ENCODE measurements around the gene CT55. TPM values are rescaled to one million over a fixed set of nuclear protein-coding genes. Genes with fewer than 3 reads are reported as not detected.
"Not testable (repeated sequence)": the region's sequence is repeated elsewhere in the genome, so short reads cannot be mapped to it uniquely, and the experiment has no call there.

The CT55 gene
- total RNA-seq, 1 experiment from 2014 or later: not detected

- H3K9me3 Mint-ChIP-seq; H2BK12ac ChIP-seq (ENCODE audit: insufficient read length, low read depth, low read length); H2BK5ac ChIP-seq (ENCODE audit: insufficient read length, low read length); H3K79me2 ChIP-seq (ENCODE audit: insufficient read depth, low read length); H4K20me1 ChIP-seq (ENCODE audit: control insufficient read depth, insufficient read depth, insufficient read length); H2BK20ac ChIP-seq (ENCODE audit: low read depth, low read length, poor library complexity, severe bottlenecking); H3K4me3 Mint-ChIP-seq; DNase-seq; H3K9ac ChIP-seq (ENCODE audit: extremely low read depth, insufficient read length, low read length); H3K36me3 Mint-ChIP-seq (ENCODE audit: insufficient read depth in 1 of 3, low read depth in 3 of 3); H4K8ac ChIP-seq (replicated peaks; ENCODE audit: insufficient read length, low read depth, low read length); H3T11ph ChIP-seq (ENCODE audit: low read length); H2AK5ac ChIP-seq (ENCODE audit: insufficient read length, low read length); H2BK15ac ChIP-seq (ENCODE audit: low read depth, low read length); H3K79me1 ChIP-seq (ENCODE audit: insufficient read depth, low read depth, low read length, poor library complexity, severe bottlenecking); H3K4me2 ChIP-seq (ENCODE audit: insufficient read depth, insufficient read length, low read length); H3K4me1 Mint-ChIP-seq; H3K4ac ChIP-seq (ENCODE audit: low read depth, low read length); H2BK120ac ChIP-seq (ENCODE audit: low read depth, low read length, poor library complexity, severe bottlenecking); H3K4me1 ChIP-seq (ENCODE audit: insufficient read depth, low read length); H3K23ac ChIP-seq (ENCODE audit: insufficient read length, low read depth, low read length); H3K9me3 ChIP-seq (ENCODE audit: control insufficient read depth, low read depth, low read length); H3K23me2 ChIP-seq (ENCODE audit: insufficient read length, low read depth, low read length, poor library complexity, severe bottlenecking); H4K91ac ChIP-seq (ENCODE audit: insufficient read length, low read depth, low read length); H4K5ac ChIP-seq (ENCODE audit: insufficient read length, low read depth, low read length); H3K56ac ChIP-seq (ENCODE audit: insufficient read length, low read depth, low read length); H3K27ac Mint-ChIP-seq; H3K27me3 Mint-ChIP-seq (ENCODE audit: low read depth); H3K14ac ChIP-seq (ENCODE audit: insufficient read depth, low read length); H3K27me3 ChIP-seq (ENCODE audit: insufficient read depth, low read length); H2AFZ ChIP-seq (ENCODE audit: low read length); H3K27ac ChIP-seq (ENCODE audit: insufficient read length, low read depth, low read length); H3K18ac ChIP-seq (ENCODE audit: insufficient read length, low read depth, low read length): not testable (repeated sequence)
- no CpG with 5 or more reads among the region's 6 CpGs for WGBS (ENCODE audit: extremely low coverage, insufficient read length, low lambda C conversion rate)
These were observed 45.1 kb downstream of the CT55 start for GRCh38 chrX:135126145-135126544.

GRCh38 chrX:135120056-135120576 is 51.1 kb downstream of the CT55 start, which contains the start of gene ETDB:
TSS of gene ETDB (minus strand) at chrX:135120526. CDS start at chrX:135119261, 1,265 bp downstream.
- H3K56ac ChIP-seq (ENCODE audit: insufficient read length, low read depth, low read length); H2BK15ac ChIP-seq (ENCODE audit: low read depth, low read length); H2BK20ac ChIP-seq (ENCODE audit: low read depth, low read length, poor library complexity, severe bottlenecking); H3K27me3 ChIP-seq (ENCODE audit: insufficient read depth, low read length); H3K4me1 ChIP-seq (ENCODE audit: insufficient read depth, low read length); H3K27ac Mint-ChIP-seq; H3K27ac ChIP-seq (ENCODE audit: insufficient read length, low read depth, low read length); H4K20me1 ChIP-seq (ENCODE audit: control insufficient read depth, insufficient read depth, insufficient read length); H3K4me2 ChIP-seq (ENCODE audit: insufficient read depth, insufficient read length, low read length); H4K91ac ChIP-seq (ENCODE audit: insufficient read length, low read depth, low read length); H3K23me2 ChIP-seq (ENCODE audit: insufficient read length, low read depth, low read length, poor library complexity, severe bottlenecking); H3K14ac ChIP-seq (ENCODE audit: insufficient read depth, low read length); H3T11ph ChIP-seq (ENCODE audit: low read length); H2BK5ac ChIP-seq (ENCODE audit: insufficient read length, low read length); H3K9me3 Mint-ChIP-seq; H3K27me3 Mint-ChIP-seq (ENCODE audit: low read depth); H3K23ac ChIP-seq (ENCODE audit: insufficient read length, low read depth, low read length); H3K18ac ChIP-seq (ENCODE audit: insufficient read length, low read depth, low read length); DNase-seq; H4K5ac ChIP-seq (ENCODE audit: insufficient read length, low read depth, low read length); H2BK12ac ChIP-seq (ENCODE audit: insufficient read length, low read depth, low read length); H4K8ac ChIP-seq (replicated peaks; ENCODE audit: insufficient read length, low read depth, low read length); H2AK5ac ChIP-seq (ENCODE audit: insufficient read length, low read length); H3K4me1 Mint-ChIP-seq; H3K4ac ChIP-seq (ENCODE audit: low read depth, low read length); H3K79me1 ChIP-seq (ENCODE audit: insufficient read depth, low read depth, low read length, poor library complexity, severe bottlenecking); H2BK120ac ChIP-seq (ENCODE audit: low read depth, low read length, poor library complexity, severe bottlenecking); H3K9me3 ChIP-seq (ENCODE audit: control insufficient read depth, low read depth, low read length); H3K79me2 ChIP-seq (ENCODE audit: insufficient read depth, low read length); H3K4me3 Mint-ChIP-seq; H2AFZ ChIP-seq (ENCODE audit: low read length); H3K9ac ChIP-seq (ENCODE audit: extremely low read depth, insufficient read length, low read length); H3K36me3 Mint-ChIP-seq (ENCODE audit: insufficient read depth in 1 of 3, low read depth in 3 of 3): not testable (repeated sequence)
- WGBS (ENCODE audit: extremely low coverage, insufficient read length, low lambda C conversion rate): no CpG with 5 or more reads among the region's 1 CpG
